CD4-positive, alpha-beta T cell treated with Interferon alpha-2 for 1 hour (primary cell): ENCODE measurements around the gene LAGE3.

ENCODE experiments used
- DNase-seq, 2 donors: peaks; one replicate each; pipeline ENCODE4 v3.0.0-alpha.2; 2020 to 2022

LAGE3 gene

DNA sequence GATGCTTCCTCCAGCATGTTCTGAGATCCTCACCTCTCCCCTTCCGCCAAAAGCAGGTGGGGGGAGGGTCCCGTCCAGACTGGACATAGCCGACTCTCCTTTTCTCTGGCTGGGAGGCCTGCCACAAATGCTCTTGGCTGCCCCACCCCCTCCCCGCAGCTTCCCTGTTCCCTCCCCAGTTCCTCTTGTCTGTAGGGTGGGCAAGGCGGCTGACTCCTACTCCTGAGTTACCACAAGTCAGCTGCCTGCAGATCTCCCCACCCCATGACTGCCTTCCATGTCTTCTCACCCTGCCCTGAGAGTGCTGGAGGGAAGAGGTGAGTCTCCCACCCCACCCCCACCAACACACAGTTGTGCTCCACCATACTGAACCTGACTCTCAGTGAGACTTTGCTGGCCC lies 47.7 kb downstream of the LAGE3 start:
- no peak for DNase-seq

DNA sequence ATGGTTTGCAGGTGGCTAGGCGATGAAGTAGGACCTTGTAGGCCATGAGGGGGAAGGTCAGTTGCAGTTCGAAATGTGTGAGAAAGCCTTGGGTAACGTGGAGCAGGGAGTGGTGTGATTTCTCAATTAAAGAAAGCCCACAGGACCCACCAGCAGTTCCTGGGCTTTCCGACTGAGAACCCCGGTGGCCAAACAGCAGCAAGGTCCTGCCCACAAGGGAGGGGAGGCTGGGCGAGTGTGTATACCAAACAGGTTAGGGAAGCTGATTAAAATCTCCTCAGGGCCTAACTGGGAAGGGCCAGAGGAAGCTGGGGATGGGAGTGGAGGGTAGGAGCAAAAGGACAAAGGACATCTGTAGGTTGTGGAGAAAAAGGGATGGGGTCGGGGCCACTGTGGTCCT lies 48.2 kb downstream of the LAGE3 start:
- peak in 1 of 2 donors; percentile 22 for DNase-seq

DNA sequence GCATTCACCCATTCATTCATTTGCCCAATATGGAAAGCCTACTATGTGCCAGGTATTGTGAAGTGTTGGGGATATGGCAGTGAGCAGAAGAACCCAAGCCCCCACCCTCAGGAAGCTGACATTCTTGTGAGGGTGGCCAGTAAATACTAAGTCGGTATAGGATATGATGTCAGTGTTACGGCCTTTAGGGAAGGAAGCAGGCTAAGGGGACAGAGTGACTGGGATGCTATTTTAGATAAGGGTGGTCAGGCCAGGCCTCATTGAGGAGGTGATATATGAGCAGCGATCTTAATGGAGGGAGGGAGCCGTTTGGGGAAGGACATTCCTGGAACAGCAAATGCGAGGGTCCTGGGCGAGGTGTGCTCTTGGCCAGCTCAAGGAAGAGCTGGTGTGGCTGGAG lies 48.6 kb downstream of the LAGE3 start:
- no peak for DNase-seq

- no peak for DNase-seq
Observed at GRCh38 chrX:154429711-154430110, 49.4 kb downstream of the LAGE3 start.

- DNase-seq: peak; percentile 89 to 92
Observed at GRCh38 chrX:154428176-154429171, 50.6 kb downstream of the LAGE3 start, which contains the start of gene ATP6AP1. ATP6AP1 (plus strand) TSS chrX:154428677; CDS start chrX:154428693, 16 bp downstream.
